ENCODE measurements around the gene TRIM62. TPM values are rescaled to one million over a fixed set of nuclear protein-coding genes. Genes with fewer than 3 reads are reported as not detected.
"Not testable (repeated sequence)": the region's sequence is repeated elsewhere in the genome, so short reads cannot be mapped to it uniquely, and the experiment has no call there.

The TRIM62 gene
- total RNA-seq, 1 experiment from 2014 or later = 2.5 TPM

- Histone ChIP-seq H3K9me3 (no peaks in the 10 kb centered on the region), H3K4me1 (no peaks in the 10 kb centered on the region), H3K36me3 (ENCODE audit: control insufficient read depth, insufficient read depth, low read length) (no peaks in the 10 kb centered on the region), H3K4me3 (ENCODE audit: low read depth, low read length) (no peak overlapping the region), H3K27me3 (replicated peaks; ENCODE audit: control insufficient read depth, insufficient read depth, low read length) (no peaks in the 10 kb centered on the region)
- ChIA-PET POLR2A (no interaction called here), CTCF (no interaction called here)
- Mint-ChIP-seq H3K27ac (ENCODE audit: unreplicated experiment) (no peak overlapping the region), H3K36me3 (ENCODE audit: insufficient read depth, unreplicated experiment) (no peaks in the 10 kb centered on the region), H3K4me1 (ENCODE audit: low read depth, unreplicated experiment) (peaks cover 6% of the 10 kb centered on the region), H3K4me3 (ENCODE audit: unreplicated experiment) (no peak overlapping the region), H3K9me3 (ENCODE audit: unreplicated experiment) (peaks cover 12% of the 10 kb centered on the region), H3K27me3 (ENCODE audit: insufficient read depth, unreplicated experiment) (no peaks in the 10 kb centered on the region)
- no TSS peak for BruUV-seq (replicated peaks)
- DNase-seq = no peak
- intact Hi-C loops (cut with micrococcal nuclease; ENCODE audit: unreplicated experiment) = loop anchor here (10.0 kb wide), 1 partner anchor 236 kb away; no protein-coding TSS in a partner anchor
- TF ChIP-seq, protein P1, sequence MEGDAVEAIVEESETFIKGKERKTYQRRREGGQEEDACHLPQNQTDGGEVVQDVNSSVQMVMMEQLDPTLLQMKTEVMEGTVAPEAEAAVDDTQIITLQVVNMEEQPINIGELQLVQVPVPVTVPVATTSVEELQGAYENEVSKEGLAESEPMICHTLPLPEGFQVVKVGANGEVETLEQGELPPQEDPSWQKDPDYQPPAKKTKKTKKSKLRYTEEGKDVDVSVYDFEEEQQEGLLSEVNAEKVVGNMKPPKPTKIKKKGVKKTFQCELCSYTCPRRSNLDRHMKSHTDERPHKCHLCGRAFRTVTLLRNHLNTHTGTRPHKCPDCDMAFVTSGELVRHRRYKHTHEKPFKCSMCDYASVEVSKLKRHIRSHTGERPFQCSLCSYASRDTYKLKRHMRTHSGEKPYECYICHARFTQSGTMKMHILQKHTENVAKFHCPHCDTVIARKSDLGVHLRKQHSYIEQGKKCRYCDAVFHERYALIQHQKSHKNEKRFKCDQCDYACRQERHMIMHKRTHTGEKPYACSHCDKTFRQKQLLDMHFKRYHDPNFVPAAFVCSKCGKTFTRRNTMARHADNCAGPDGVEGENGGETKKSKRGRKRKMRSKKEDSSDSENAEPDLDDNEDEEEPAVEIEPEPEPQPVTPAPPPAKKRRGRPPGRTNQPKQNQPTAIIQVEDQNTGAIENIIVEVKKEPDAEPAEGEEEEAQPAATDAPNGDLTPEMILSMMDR (IDR thresholded peaks at IDR 0.05; ENCODE audit: insufficient read depth in 1 of 2, low read depth in 1 of 2, low read length in 1 of 2, severe bottlenecking in 1 of 2, unreplicated experiment in 1 of 2) = no peak
Observed at GRCh38 chr1:33128781-33129180, 53.1 kb downstream of the TRIM62 start.

DNA sequence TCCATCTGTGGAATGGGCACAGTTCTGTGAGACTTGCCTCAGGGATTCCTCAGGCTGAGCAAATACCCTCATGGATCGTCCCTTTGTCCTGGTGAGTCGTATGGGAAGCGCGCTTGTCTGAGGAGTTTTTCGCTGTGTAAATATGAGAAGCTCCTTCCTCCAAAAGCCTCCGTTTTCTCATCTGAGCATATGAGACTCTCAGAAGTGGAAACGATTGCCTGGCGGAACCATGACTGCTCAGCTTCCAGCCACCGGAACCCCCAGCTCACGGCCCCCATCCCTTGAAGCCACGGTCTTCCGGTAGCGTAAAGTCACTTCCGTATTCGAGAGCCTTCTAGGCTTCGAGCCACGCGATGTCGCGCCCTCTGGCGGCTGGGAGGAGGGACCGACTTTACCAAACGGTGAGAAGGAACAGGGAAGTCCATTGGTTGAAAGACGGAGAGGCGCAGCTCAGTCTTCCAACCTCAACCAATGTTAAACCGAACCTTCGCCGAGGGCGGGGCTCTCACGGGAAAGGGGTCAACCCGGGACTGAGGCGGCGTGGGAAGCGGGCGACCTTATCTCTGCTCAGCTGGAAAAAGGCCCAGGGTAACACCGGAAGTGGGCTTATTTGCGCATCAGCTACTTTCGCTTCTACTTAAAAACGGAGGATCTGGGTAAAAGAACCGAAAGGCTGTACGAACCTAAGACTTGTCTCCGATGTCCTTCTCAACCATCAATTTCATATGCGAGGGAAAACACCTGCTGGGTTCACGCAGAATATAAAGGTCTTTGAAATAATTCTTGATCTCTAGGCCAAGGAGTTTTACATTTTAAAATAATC, 54.6 kb downstream of the TRIM62 start:
- intact Hi-C loops (cut with micrococcal nuclease; ENCODE audit: unreplicated experiment) = loop anchor here (2.0 to 10.0 kb wide), 3 partner anchors 54 to 346 kb away; partner anchors contain the start of gene ZSCAN20
- H3K27me3 ChIP-seq (replicated peaks; ENCODE audit: control insufficient read depth, insufficient read depth, low read length) = no peaks in the 10 kb centered on the region
- peaks cover 6% of the 10 kb centered on the region for H3K4me1 Mint-ChIP-seq (ENCODE audit: low read depth, unreplicated experiment)
- H3K9me3 Mint-ChIP-seq (ENCODE audit: unreplicated experiment) = peaks cover 12% of the 10 kb centered on the region
- TF ChIP-seq, protein P1 (IDR thresholded peaks at IDR 0.05; ENCODE audit: insufficient read depth in 1 of 2, low read depth in 1 of 2, low read length in 1 of 2, severe bottlenecking in 1 of 2, unreplicated experiment in 1 of 2) = peak; percentile 56 to 80
- no TSS peak for BruUV-seq (replicated peaks)
- H3K9me3 ChIP-seq = no peaks in the 10 kb centered on the region
- DNase-seq = peak; percentile 94 to 97
- H3K27ac Mint-ChIP-seq (ENCODE audit: unreplicated experiment) = peak overlapping the region; percentile 90
- no peaks in the 10 kb centered on the region for H3K36me3 Mint-ChIP-seq (ENCODE audit: insufficient read depth, unreplicated experiment)
- H3K4me1 ChIP-seq = no peaks in the 10 kb centered on the region
- CTCF ChIA-PET = interaction anchor here (0.5 to 1.4 kb wide), 8 partner anchors 13 to 1187 kb away, joined by 3 to 19 read pairs (median 4); partner anchors contain the start of genes TRIM62 and ZSCAN20
- peak overlapping the region; percentile 80 for H3K4me3 Mint-ChIP-seq (ENCODE audit: unreplicated experiment)
- POLR2A ChIA-PET = interaction anchor here (1.0 to 1.2 kb wide), 2 partner anchors 16 to 54 kb away, joined by 3 to 17 read pairs; partner anchors contain the start of gene TRIM62
- peak overlapping the region; percentile 77 for H3K4me3 ChIP-seq (ENCODE audit: low read depth, low read length)
- no peaks in the 10 kb centered on the region for H3K36me3 ChIP-seq (ENCODE audit: control insufficient read depth, insufficient read depth, low read length)
- H3K27me3 Mint-ChIP-seq (ENCODE audit: insufficient read depth, unreplicated experiment) = no peaks in the 10 kb centered on the region

DNA sequence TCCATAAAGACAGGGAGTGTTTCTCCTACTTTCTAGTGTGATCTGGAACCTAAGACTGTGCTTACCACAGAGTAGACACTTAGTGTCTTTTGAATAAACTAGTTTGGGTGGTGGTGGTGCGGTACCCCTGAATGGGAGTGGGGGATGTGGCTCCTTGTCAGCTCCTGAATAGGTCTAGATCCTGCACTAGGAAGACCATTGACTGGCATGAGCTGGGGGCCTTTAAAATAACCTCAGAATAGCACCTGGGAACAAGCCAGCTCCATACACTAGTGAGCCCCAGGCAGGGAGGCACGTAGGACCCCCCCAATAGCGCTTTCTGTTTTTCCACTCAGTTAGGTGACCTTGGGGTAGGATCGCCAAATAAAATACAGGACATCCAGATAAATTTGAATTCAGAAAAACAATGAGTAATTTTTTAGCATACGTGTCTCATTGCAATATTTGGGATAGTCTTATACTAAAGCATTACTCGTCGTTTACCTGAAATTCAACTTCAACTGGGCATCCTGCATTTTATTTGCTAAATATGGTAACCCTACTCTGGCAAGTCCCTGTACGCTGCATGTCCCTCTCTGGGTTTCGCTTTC, 55.3 kb downstream of the TRIM62 start:
- DNase-seq = no peak
- TF ChIP-seq, protein P1 (IDR thresholded peaks at IDR 0.05; ENCODE audit: insufficient read depth in 1 of 2, low read depth in 1 of 2, low read length in 1 of 2, severe bottlenecking in 1 of 2, unreplicated experiment in 1 of 2) = no peak
- H3K36me3 ChIP-seq (ENCODE audit: control insufficient read depth, insufficient read depth, low read length) = no peaks in the 10 kb centered on the region
- Mint-ChIP-seq H3K27me3 (ENCODE audit: insufficient read depth, unreplicated experiment) (no peaks in the 10 kb centered on the region), H3K27ac (ENCODE audit: unreplicated experiment) (peak overlapping the region; percentile 90), H3K4me1 (ENCODE audit: low read depth, unreplicated experiment) (peaks cover 6% of the 10 kb centered on the region), H3K36me3 (ENCODE audit: insufficient read depth, unreplicated experiment) (no peaks in the 10 kb centered on the region), H3K9me3 (ENCODE audit: unreplicated experiment) (peaks cover 12% of the 10 kb centered on the region), H3K4me3 (ENCODE audit: unreplicated experiment) (peak overlapping the region; percentile 80)
- no peaks in the 10 kb centered on the region for H3K4me1 ChIP-seq
- ChIA-PET CTCF (interaction anchor here (0.5 to 1.4 kb wide), 7 partner anchors 14 to 1186 kb away, joined by 3 to 19 read pairs (median 5); partner anchors contain the start of gene TRIM62), POLR2A (interaction anchor here (1.0 to 1.2 kb wide), 2 partner anchors 17 to 55 kb away, joined by 3 to 17 read pairs; partner anchors contain the start of gene TRIM62)
- no peaks in the 10 kb centered on the region for H3K9me3 ChIP-seq
- no peaks in the 10 kb centered on the region for H3K27me3 ChIP-seq (replicated peaks; ENCODE audit: control insufficient read depth, insufficient read depth, low read length)
- intact Hi-C loops (cut with micrococcal nuclease; ENCODE audit: unreplicated experiment) = loop anchor here (2.0 to 10.0 kb wide), 3 partner anchors 54 to 346 kb away; partner anchors contain the start of gene ZSCAN20
- peak overlapping the region; percentile 77 for H3K4me3 ChIP-seq (ENCODE audit: low read depth, low read length)
- TSS peak; percentile 74 for BruUV-seq (replicated peaks)

DNA sequence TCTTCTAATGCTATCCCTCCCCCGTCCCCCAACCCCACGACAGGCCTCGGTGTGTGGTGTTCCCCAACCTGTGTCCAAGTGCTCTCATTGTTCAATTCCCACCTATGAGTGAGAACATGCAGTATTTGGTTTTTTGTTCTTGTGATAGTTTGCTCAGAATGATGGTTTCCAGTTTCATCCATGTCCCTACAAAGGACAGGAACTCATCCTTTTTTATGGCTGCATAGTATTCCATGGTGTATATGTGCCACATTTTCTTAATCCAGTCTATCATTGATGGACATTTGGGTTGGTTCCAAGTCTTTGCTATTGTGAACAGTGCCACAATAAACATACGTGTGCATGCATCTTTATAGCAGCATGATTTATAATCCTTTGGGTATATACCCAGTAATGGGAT, 57.2 kb downstream of the TRIM62 start:
- H3K36me3 Mint-ChIP-seq (ENCODE audit: insufficient read depth, unreplicated experiment); H3K4me3 ChIP-seq (ENCODE audit: low read depth, low read length); POLR2A ChIA-PET; BruUV-seq (replicated peaks); H3K36me3 ChIP-seq (ENCODE audit: control insufficient read depth, insufficient read depth, low read length); H3K27ac Mint-ChIP-seq (ENCODE audit: unreplicated experiment); H3K4me1 ChIP-seq; H3K4me3 Mint-ChIP-seq (ENCODE audit: unreplicated experiment); H3K4me1 Mint-ChIP-seq (ENCODE audit: low read depth, unreplicated experiment); H3K27me3 ChIP-seq (replicated peaks; ENCODE audit: control insufficient read depth, insufficient read depth, low read length); H3K27me3 Mint-ChIP-seq (ENCODE audit: insufficient read depth, unreplicated experiment); DNase-seq; H3K9me3 ChIP-seq; CTCF ChIA-PET: not testable (repeated sequence)
- intact Hi-C loops (cut with micrococcal nuclease; ENCODE audit: unreplicated experiment) = loop anchor here (10.0 kb wide), 1 partner anchor 240 kb away; no protein-coding TSS in a partner anchor
- H3K9me3 Mint-ChIP-seq (ENCODE audit: unreplicated experiment) = peaks cover 12% of the 10 kb centered on the region
